ENCODE measurements around the gene IGSF8.

IGSF8 gene

DNA sequence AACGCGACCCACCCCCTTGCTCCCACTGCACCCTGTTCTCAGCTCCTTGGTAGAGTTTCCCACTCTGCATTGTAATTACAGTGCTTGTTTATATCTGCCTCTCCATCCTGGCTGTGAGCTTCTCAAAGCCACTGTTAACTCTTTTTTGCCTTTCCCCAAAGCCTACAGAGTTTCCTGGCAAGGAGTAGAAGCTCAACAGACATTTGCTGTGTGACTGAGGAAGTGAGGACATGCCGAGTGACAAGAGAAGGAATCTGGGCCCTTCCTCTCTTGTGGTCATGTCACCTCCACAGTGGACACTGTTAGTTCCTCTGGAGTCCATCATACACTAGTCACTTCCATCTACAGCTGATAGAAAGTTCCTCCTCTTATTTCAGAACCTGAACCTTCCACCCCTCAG is 6.1 kb upstream of the IGSF8 start (continued):
- TF ChIP-seq, protein P1, sequence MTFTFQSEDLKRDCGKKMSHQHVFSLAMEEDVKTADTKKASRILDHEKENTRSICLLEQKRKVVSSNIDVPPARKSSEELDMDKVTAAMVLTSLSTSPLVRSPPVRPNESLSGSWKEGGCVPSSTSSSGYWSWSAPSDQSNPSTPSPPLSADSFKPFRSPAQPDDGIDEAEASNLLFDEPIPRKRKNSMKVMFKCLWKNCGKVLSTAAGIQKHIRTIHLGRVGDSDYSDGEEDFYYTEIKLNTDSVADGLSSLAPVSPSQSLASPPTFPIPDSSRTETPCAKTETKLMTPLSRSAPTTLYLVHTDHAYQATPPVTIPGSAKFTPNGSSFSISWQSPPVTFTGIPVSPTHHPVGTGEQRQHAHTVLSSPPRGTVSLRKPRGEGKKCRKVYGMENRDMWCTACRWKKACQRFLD (tag by site-specific recombination; IDR thresholded peaks at IDR 0.05), result no peak

DNA sequence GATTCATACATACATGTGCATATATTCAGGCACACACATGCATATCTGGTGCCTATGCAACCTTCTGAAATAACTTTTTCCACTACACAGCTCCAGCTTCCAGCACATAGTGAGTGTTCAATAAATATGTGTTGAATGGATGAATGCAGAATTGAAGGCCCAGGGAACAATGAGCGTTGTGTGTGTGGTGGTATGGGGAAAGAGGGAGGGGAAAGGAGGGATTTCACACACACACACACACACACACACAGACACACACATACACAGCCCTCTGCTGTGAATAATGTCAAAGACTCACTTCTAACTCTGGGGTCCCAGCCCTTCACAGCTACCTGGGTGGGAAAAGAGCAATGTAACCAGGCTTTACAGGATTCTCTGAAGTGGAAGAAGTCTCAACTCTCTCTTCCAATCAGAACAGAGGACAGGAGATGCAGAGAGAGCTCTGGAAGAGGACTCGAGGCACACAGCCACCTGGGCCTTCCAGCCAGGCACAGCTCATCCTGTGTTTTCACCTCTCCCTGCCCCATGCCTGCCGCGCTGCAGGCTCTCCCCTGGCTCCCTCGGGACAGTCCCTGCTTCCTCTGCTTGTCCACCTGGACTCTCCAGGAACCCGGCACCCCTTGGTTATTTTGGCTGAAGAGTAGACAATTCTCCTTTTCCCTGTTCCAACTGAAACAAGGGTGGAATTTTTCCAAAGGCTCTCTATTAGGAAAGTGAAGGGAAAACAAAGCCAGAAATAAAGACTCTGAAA is 5.4 kb upstream of the IGSF8 start:
- H3K4me3 ChIP-seq (ENCODE audit: low read depth, low read length), result no peak overlapping the region
- no peak overlapping the region for H3K27ac ChIP-seq (ENCODE audit: extremely low read depth, low read depth, low read length)
- no peaks in the 10 kb centered on the region for H3K36me3 ChIP-seq (ENCODE audit: control insufficient read depth in 2 of 2, insufficient read depth in 1 of 2, low read length in 2 of 2)
- no peaks in the 10 kb centered on the region for H3K9me3 ChIP-seq (ENCODE audit: control insufficient read depth, insufficient read depth, low read depth, low read length)
- TF ChIP-seq ZNF391 (tag by site-specific recombination; IDR thresholded peaks at IDR 0.05; ENCODE audit: borderline replicate concordance, low read depth) (no peak), ZNF211 (tag by site-specific recombination; IDR thresholded peaks at IDR 0.05; ENCODE audit: low read depth) (no peak), ZBTB7A (tag by site-specific recombination; IDR thresholded peaks at IDR 0.05; ENCODE audit: low read depth) (no peak), ZNF777 (tag by site-specific recombination; IDR thresholded peaks at IDR 0.05; ENCODE audit: borderline replicate concordance) (no peak), ZNF433 (tag by site-specific recombination; IDR thresholded peaks at IDR 0.05; ENCODE audit: low read depth) (no peak), ZNF112 (tag by site-specific recombination; IDR thresholded peaks at IDR 0.05) (no peak), MEIS1 (CRISPR knock-in tag; IDR thresholded peaks at IDR 0.05; ENCODE audit: borderline replicate concordance) (no peak), ZNF324 (tag by site-specific recombination; IDR thresholded peaks at IDR 0.05) (no peak), ZNF658 (tag by site-specific recombination; IDR thresholded peaks at IDR 0.05) (no peak), ZNF2 (tag by site-specific recombination; IDR thresholded peaks at IDR 0.05) (no peak), ZNF184 (tag by site-specific recombination; IDR thresholded peaks at IDR 0.05) (no peak), SALL2 (tag by site-specific recombination; IDR thresholded peaks at IDR 0.05; ENCODE audit: borderline replicate concordance) (no peak), ZNF707 (tag by site-specific recombination; IDR thresholded peaks at IDR 0.05) (no peak), ZNF266 (tag by site-specific recombination; IDR thresholded peaks at IDR 0.05; ENCODE audit: low read depth) (no peak), ZNF514 (tag by site-specific recombination; IDR thresholded peaks at IDR 0.05) (no peak), ZNF747 (tag by site-specific recombination; IDR thresholded peaks at IDR 0.05) (no peak)
- TF ChIP-seq, protein P2, sequence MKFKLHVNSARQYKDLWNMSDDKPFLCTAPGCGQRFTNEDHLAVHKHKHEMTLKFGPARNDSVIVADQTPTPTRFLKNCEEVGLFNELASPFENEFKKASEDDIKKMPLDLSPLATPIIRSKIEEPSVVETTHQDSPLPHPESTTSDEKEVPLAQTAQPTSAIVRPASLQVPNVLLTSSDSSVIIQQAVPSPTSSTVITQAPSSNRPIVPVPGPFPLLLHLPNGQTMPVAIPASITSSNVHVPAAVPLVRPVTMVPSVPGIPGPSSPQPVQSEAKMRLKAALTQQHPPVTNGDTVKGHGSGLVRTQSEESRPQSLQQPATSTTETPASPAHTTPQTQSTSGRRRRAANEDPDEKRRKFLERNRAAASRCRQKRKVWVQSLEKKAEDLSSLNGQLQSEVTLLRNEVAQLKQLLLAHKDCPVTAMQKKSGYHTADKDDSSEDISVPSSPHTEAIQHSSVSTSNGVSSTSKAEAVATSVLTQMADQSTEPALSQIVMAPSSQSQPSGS (tag by site-specific recombination; IDR thresholded peaks at IDR 0.05; ENCODE audit: low read depth), result no peak
- ChIA-PET POLR2A (interaction anchor here (0.6 to 2.0 kb wide), 2 partner anchors 80 to 148 kb away, joined by 3 to 7 read pairs; no protein-coding TSS in a partner anchor), CTCF (interaction anchor here (0.5 to 7.2 kb wide), 15 partner anchors 11 to 273 kb away, joined by 3 to 144 read pairs (median 4); partner anchors contain the start of gene CASQ1)
- no peaks in the 10 kb centered on the region; the same call in 1 of the 2 replicates for H3K4me1 ChIP-seq (ENCODE audit: control insufficient read depth, insufficient read depth, low read length)

DNA sequence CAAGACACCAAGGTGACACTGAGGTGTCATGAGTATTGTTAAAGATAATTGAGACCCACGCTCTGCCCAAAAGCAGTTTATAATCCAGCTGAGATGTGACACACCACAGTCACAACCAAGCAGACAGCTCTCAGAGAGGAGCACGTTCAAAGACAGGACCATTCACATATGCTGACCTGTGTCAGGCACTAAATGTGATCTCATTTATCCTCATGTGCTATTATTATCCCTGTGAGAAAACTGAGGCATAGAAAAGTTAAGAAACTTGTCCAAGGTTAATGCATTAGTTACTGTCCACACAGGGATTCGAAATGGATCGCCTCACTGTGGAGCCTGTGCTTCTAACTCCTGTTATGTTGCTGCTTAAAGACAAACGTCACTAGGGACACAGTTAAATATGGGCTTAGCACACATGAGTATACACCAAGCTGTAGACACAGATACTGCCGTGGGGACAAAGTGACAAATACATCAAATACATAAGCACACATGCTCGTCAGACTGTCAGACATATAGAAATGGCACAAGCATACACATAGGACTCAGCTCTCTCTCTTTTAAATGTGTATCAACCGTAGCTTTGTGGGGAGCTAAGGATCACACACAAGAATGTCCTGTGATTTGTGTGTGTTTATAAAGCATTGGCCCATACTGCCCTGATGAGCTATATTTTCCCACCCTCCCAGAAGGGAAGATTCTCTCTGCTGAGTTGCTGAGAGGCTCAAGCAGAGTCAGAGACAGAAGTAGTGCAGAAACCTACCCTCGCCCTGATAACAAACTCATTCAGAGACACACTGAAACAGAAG is 3.5 kb upstream of the IGSF8 start:
- ChIA-PET CTCF (interaction anchor here (0.5 to 7.2 kb wide), 49 partner anchors 9 to 919 kb away, joined by 3 to 144 read pairs (median 4); partner anchors contain the start of genes CASQ1, DCAF8, F11R and PEX19), POLR2A (interaction anchor here (0.6 to 2.0 kb wide), 2 partner anchors 118 to 150 kb away, joined by 3 to 7 read pairs; no protein-coding TSS in a partner anchor)
- TF ChIP-seq ZNF311 (tag by site-specific recombination; IDR thresholded peaks at IDR 0.05; ENCODE audit: borderline replicate concordance) (no peak), ZNF239 (tag by site-specific recombination; IDR thresholded peaks at IDR 0.05) (no peak), ZNF19 (tag by site-specific recombination; IDR thresholded peaks at IDR 0.05; ENCODE audit: low read depth) (no peak), ZNF112 (tag by site-specific recombination; IDR thresholded peaks at IDR 0.05) (no peak), ZNF521 (tag by site-specific recombination; IDR thresholded peaks at IDR 0.05) (no peak), SP2 (tag by site-specific recombination; IDR thresholded peaks at IDR 0.05) (no peak), ZNF394 (tag by site-specific recombination; IDR thresholded peaks at IDR 0.05; ENCODE audit: borderline replicate concordance) (no peak), YY2 (tag by site-specific recombination; IDR thresholded peaks at IDR 0.05) (no peak), ZNF23 (tag by site-specific recombination; IDR thresholded peaks at IDR 0.05; ENCODE audit: borderline replicate concordance) (no peak)
- TF ChIP-seq, protein P3, sequence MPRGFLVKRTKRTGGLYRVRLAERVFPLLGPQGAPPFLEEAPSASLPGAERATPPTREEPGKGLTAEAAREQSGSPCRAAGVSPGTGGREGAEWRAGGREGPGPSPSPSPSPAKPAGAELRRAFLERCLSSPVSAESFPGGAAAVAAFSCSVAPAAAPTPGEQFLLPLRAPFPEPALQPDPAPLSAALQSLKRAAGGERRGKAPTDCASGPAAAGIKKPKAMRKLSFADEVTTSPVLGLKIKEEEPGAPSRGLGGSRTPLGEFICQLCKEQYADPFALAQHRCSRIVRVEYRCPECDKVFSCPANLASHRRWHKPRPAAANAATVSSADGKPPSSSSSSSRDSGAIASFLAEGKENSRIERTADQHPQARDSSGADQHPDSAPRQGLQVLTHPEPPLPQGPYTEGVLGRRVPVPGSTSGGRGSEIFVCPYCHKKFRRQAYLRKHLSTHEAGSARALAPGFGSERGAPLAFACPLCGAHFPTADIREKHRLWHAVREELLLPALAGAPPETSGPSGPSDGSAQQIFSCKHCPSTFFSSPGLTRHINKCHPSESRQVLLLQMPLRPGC (tag by site-specific recombination; IDR thresholded peaks at IDR 0.05), result no peak
- TF ChIP-seq, protein P1 (tag by site-specific recombination; IDR thresholded peaks at IDR 0.05), result no peak

More for the DNA sequence above, 3.5 kb upstream of the IGSF8 start:
- Histone ChIP-seq H3K27ac (ENCODE audit: extremely low read depth, low read depth, low read length) (no peak overlapping the region), H3K4me3 (ENCODE audit: low read depth, low read length) (no peak overlapping the region), H3K9me3 (ENCODE audit: control insufficient read depth, insufficient read depth, low read depth, low read length) (no peaks in the 10 kb centered on the region), H3K36me3 (ENCODE audit: control insufficient read depth in 2 of 2, insufficient read depth in 1 of 2, low read length in 2 of 2) (no peaks in the 10 kb centered on the region), H3K4me1 (ENCODE audit: control insufficient read depth, insufficient read depth, low read length) (peaks cover 4% of the 10 kb centered on the region)
